ENCODE measurements around the gene PIGQ.

PIGQ gene

DNA sequence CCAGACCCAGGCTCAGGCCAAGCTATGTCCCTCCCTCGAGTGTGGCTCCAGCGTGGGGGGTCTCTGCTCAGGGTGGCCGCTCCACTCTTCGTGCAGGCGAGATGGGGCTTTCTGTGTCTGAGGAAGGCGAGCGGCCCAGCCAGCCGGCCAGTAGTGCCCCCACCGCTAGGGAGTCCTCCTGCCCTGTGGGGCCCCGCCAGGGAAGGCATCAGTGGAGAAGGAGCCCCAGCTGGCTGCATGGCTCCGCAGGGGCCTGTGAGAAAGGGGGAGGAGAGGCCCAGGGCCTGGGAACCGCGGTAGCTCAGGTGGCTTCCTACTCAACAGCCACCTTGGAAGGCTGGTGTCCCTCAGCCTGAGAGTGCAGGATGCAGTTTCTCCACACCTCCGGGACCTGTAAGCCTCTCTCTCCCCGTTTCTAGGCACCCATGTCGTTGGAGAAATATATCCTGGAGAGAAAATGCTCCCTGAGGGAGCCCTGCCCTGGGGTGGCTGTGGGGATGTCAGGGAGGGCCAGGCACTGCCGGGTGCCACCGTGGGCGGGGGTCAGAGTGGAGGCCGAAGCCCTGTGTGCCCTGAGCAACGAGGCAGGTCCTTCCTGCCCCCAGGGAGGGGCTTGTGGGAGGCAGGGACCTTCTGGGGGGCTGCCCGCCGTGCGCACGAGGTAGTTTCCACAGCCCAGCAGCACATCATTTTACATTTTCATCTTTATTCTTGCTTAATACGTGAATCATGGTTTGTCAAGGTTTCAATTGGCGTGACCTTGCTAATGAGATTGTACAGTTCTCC, 3.3 kb downstream of the PIGQ start:
- H4K20me1 ChIP-seq (ENCODE audit: low read depth, low read length), result no peaks in the 10 kb centered on the region
- H3K27ac ChIP-seq (ENCODE audit: low read depth, low read length), result no peak overlapping the region
- H3K4me2 ChIP-seq (ENCODE audit: low read depth, low read length, poor library complexity, severe bottlenecking), result no peak overlapping the region

DNA sequence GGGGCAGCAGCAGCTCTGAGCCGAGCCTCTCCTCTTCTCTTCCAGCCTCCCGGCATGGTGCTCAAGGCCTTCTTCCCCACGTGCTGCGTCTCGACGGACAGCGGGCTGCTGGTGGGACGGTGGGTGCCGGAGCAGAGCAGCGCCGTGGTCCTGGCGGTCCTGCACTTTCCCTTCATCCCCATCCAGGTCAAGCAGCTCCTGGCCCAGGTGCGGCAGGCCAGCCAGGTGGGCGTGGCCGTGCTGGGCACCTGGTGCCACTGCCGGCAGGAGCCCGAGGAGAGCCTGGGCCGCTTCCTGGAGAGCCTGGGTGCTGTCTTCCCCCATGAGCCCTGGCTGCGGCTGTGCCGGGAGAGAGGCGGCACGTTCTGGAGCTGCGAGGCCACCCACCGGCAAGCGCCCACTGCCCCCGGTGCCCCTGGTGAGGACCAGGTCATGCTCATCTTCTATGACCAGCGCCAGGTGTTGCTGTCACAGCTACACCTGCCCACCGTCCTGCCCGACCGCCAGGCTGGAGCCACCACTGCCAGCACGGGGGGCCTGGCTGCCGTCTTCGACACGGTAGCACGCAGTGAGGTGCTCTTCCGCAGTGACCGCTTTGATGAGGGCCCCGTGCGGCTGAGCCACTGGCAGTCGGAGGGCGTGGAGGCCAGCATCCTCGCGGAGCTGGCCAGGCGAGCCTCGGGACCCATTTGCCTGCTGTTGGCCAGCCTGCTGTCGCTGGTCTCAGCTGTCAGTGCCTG, 4.4 kb downstream of the PIGQ start:
- H3K4me2 ChIP-seq (ENCODE audit: low read depth, low read length, poor library complexity, severe bottlenecking), result no peak overlapping the region
- no peaks in the 10 kb centered on the region for H3K36me3 ChIP-seq (ENCODE audit: low read length)
- no peaks in the 10 kb centered on the region for H3F3A ChIP-seq (ENCODE audit: insufficient read depth)
- no peaks in the 10 kb centered on the region for H3K9me2 ChIP-seq (replicated peaks; ENCODE audit: insufficient read depth, low read length)
- no peaks in the 10 kb centered on the region for H4K20me1 ChIP-seq (ENCODE audit: low read depth, low read length)
- H3K79me2 ChIP-seq (ENCODE audit: insufficient read depth, low read length), result no peaks in the 10 kb centered on the region
- no peaks in the 10 kb centered on the region for H3K9me3 ChIP-seq (ENCODE audit: insufficient read depth, low read length)
- no peak overlapping the region for H2AFZ ChIP-seq (ENCODE audit: low read depth, low read length, severe bottlenecking)
- H3K9ac ChIP-seq (ENCODE audit: low read length), result no peak overlapping the region
- no peak overlapping the region for H3K4me3 ChIP-seq (ENCODE audit: insufficient read depth, low read length, poor library complexity, severe bottlenecking)
- no peak overlapping the region for H3K27ac ChIP-seq (ENCODE audit: low read depth, low read length)
- TF ChIP-seq, protein P1, sequence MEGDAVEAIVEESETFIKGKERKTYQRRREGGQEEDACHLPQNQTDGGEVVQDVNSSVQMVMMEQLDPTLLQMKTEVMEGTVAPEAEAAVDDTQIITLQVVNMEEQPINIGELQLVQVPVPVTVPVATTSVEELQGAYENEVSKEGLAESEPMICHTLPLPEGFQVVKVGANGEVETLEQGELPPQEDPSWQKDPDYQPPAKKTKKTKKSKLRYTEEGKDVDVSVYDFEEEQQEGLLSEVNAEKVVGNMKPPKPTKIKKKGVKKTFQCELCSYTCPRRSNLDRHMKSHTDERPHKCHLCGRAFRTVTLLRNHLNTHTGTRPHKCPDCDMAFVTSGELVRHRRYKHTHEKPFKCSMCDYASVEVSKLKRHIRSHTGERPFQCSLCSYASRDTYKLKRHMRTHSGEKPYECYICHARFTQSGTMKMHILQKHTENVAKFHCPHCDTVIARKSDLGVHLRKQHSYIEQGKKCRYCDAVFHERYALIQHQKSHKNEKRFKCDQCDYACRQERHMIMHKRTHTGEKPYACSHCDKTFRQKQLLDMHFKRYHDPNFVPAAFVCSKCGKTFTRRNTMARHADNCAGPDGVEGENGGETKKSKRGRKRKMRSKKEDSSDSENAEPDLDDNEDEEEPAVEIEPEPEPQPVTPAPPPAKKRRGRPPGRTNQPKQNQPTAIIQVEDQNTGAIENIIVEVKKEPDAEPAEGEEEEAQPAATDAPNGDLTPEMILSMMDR (IDR thresholded peaks at IDR 0.05; ENCODE audit: insufficient read depth, low read length, poor library complexity, severe bottlenecking), result no peak
- no peak for TF ChIP-seq EZH2phosphoT487 (conservative IDR thresholded peaks at IDR 0.05; ENCODE audit: low read length)
- H3K27me3 ChIP-seq (ENCODE audit: low read length), result no peaks in the 10 kb centered on the region

More for the DNA sequence above, 3.3 kb downstream of the PIGQ start:
- Histone ChIP-seq H3F3A (ENCODE audit: insufficient read depth) (no peaks in the 10 kb centered on the region), H3K9ac (ENCODE audit: low read length) (no peak overlapping the region), H3K36me3 (ENCODE audit: low read length) (no peaks in the 10 kb centered on the region), H3K9me3 (ENCODE audit: insufficient read depth, low read length) (no peaks in the 10 kb centered on the region), H3K27me3 (ENCODE audit: low read length) (no peaks in the 10 kb centered on the region), H3K79me2 (ENCODE audit: insufficient read depth, low read length) (no peaks in the 10 kb centered on the region), H2AFZ (ENCODE audit: low read depth, low read length, severe bottlenecking) (no peak overlapping the region), H3K9me2 (replicated peaks; ENCODE audit: insufficient read depth, low read length) (no peaks in the 10 kb centered on the region), H3K4me3 (ENCODE audit: insufficient read depth, low read length, poor library complexity, severe bottlenecking) (no peak overlapping the region)
- TF ChIP-seq, protein P1 (IDR thresholded peaks at IDR 0.05; ENCODE audit: insufficient read depth, low read length, poor library complexity, severe bottlenecking), result no peak
- no peak for TF ChIP-seq EZH2phosphoT487 (conservative IDR thresholded peaks at IDR 0.05; ENCODE audit: low read length)

DNA sequence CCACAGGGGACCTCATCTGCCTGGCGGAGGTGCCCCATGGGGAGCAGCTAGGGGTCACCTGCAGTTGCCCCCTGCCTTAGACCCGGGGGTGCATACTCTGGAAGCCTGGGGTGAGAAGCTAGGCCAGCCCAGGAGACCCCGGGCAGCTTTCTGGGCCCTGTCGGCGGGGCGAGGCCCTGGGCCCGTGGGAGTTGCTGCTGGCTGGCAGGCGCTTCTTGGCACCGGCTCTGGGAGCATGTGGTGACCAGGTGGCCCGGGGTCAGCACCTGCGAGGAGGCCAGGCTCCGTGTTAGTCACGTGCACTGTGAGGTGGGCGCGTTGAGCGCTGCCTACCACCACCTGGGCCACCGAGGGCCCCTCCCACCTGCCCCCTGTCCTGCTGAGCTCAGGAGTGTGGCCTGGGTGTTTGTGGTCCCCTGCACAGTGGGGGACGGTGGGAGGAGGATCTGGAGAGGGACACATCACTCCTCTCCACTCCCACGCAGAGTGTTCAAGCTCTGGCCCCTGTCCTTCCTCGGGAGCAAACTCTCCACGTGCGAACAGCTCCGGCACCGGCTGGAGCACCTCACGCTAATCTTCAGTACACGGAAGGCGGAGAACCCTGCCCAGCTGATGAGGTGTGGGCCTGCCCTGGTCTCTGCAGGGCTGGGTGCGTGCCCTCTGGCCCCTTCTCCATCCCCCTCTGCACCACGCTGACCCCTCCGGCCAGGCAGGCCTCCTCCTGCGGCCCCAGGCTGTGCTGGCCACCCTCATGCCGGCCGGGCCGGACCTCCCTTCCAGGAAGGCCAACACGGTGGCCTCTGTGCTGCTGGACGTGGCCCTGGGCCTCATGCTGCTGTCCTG, 5.8 kb downstream of the PIGQ start:
- no peaks in the 10 kb centered on the region for H3K9me2 ChIP-seq (replicated peaks; ENCODE audit: insufficient read depth, low read length)
- no peaks in the 10 kb centered on the region for H3K9me3 ChIP-seq (ENCODE audit: insufficient read depth, low read length)
- no peak for TF ChIP-seq EZH2phosphoT487 (conservative IDR thresholded peaks at IDR 0.05; ENCODE audit: low read length)
- TF ChIP-seq, protein P1 (IDR thresholded peaks at IDR 0.05; ENCODE audit: insufficient read depth, low read length, poor library complexity, severe bottlenecking), result no peak
- no peak overlapping the region for H3K4me2 ChIP-seq (ENCODE audit: low read depth, low read length, poor library complexity, severe bottlenecking)
- H4K20me1 ChIP-seq (ENCODE audit: low read depth, low read length), result no peaks in the 10 kb centered on the region
- no peak overlapping the region for H3K9ac ChIP-seq (ENCODE audit: low read length)
- H3K27me3 ChIP-seq (ENCODE audit: low read length), result no peaks in the 10 kb centered on the region
- no peak overlapping the region for H3K27ac ChIP-seq (ENCODE audit: low read depth, low read length)
- no peaks in the 10 kb centered on the region for H3K79me2 ChIP-seq (ENCODE audit: insufficient read depth, low read length)
- H2AFZ ChIP-seq (ENCODE audit: low read depth, low read length, severe bottlenecking), result no peak overlapping the region
- no peak overlapping the region for H3K4me3 ChIP-seq (ENCODE audit: insufficient read depth, low read length, poor library complexity, severe bottlenecking)
- no peaks in the 10 kb centered on the region for H3F3A ChIP-seq (ENCODE audit: insufficient read depth)
- no peaks in the 10 kb centered on the region for H3K36me3 ChIP-seq (ENCODE audit: low read length)
